ENCODE results near the gene FAS. TPM values are rescaled to one million over a fixed set of nuclear protein-coding genes. Genes with fewer than 3 reads are reported as not detected.

FAS gene
- total RNA-seq, 4 donors from 2014 or later = 9.0 to 58.5 (median 53.6) TPM

DNA sequence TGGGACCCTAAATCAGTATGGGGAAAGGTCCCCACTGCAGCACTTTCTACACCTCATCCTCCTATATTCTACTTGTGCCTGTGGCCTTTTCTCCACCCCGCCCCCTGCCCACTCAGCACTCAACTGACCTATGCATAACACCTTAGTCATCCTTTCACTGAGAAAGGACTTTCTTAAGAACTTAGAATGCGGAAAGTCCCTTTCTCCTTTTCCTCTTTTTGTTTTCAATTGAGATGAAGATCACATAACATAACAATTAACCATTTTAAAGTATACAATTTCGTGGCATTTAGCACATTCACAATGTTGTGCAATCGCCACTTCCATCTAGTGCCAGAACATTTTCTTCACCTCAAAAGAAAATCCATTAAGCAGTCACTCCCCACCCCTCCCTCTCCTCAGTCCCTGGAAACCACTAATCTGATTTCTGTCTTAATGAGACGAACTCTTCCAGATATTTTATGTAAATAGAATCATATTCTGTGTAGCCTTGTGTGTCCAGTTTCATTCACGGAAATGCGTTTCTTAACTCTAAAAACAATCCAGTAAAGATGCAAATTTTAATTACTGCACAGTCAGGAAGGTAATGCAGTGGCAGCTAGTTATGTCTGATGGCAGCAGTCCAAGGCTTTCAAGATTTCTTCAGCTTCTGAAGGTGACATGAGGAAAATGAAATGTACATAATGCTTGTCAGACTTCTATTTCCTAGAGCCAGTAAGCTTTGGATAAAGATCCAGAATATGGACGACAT lies 41.7 kb downstream of the FAS start:
- Histone ChIP-seq H3K27ac (no peak overlapping the region), H3K4me3 (no peak overlapping the region), H3K4me1 (peaks cover 0 to 14% (median 3%) of the 10 kb centered on the region in 4 donors), H3K27me3 (no peaks in the 10 kb centered on the region), H3K36me3 (no peaks in the 10 kb centered on the region), H3K9me3 (no peaks in the 10 kb centered on the region)
- no peak for DNase-seq
- WGBS, 2 donors (ENCODE audit: low coverage in 1 of 2) = 30 to 34% methylated on average over 7 to 8 of the region's 8 CpGs
- intact Hi-C loops (cut with DNase I; ENCODE audit: low total_unique reads) (loop anchor here (5.0 kb wide), 1 partner anchor 175 kb away; the partner anchor contains the start of gene CH25H), in situ Hi-C loops (cut with MboI; ENCODE audit: low pct_ligation_motif_present in 1 of 4, low pct_unique_long_range_greater_than_20kb in 1 of 4, low sequenced_read_pairs in 3 of 4) (loop anchor here (5.0 to 10.0 kb wide), 2 partner anchors 180 to 182 kb away; no protein-coding TSS in a partner anchor)
- TF ChIP-seq POLR2AphosphoS5 (IDR thresholded peaks at IDR 0.05) = no peak
- TF ChIP-seq, protein P1, sequence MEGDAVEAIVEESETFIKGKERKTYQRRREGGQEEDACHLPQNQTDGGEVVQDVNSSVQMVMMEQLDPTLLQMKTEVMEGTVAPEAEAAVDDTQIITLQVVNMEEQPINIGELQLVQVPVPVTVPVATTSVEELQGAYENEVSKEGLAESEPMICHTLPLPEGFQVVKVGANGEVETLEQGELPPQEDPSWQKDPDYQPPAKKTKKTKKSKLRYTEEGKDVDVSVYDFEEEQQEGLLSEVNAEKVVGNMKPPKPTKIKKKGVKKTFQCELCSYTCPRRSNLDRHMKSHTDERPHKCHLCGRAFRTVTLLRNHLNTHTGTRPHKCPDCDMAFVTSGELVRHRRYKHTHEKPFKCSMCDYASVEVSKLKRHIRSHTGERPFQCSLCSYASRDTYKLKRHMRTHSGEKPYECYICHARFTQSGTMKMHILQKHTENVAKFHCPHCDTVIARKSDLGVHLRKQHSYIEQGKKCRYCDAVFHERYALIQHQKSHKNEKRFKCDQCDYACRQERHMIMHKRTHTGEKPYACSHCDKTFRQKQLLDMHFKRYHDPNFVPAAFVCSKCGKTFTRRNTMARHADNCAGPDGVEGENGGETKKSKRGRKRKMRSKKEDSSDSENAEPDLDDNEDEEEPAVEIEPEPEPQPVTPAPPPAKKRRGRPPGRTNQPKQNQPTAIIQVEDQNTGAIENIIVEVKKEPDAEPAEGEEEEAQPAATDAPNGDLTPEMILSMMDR (IDR thresholded peaks at IDR 0.05) = no peak
- no peak for TF ChIP-seq EP300 (IDR thresholded peaks at IDR 0.05; ENCODE audit: low read depth)

DNA sequence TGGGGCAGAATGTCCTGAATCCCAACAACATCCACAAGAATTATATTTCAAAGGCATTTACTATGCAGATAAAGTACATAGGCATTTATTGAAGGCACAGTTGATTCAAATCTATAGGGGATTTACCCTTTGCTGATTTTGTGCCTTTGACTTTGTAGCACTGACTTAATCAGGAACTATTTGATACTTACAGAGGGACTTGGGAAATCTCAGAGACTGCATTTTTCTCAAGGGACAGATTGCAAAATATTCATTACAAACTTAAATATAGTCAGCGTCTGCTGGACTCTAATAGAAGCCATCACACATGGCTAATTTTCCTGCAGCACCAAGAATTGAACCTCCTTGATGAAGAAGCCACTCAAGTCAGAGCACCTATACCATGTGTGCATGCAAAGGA lies 44.9 kb downstream of the FAS start:
- DNase-seq = no peak
- Histone ChIP-seq H3K36me3 (no peaks in the 10 kb centered on the region), H3K4me3 (no peak overlapping the region), H3K4me1 (peaks cover 0 to 14% (median 3%) of the 10 kb centered on the region in 4 donors), H3K27ac (no peak overlapping the region), H3K27me3 (no peaks in the 10 kb centered on the region), H3K9me3 (no peaks in the 10 kb centered on the region)
- TF ChIP-seq EP300 (IDR thresholded peaks at IDR 0.05; ENCODE audit: low read depth) = no peak
- intact Hi-C loops (cut with DNase I; ENCODE audit: low total_unique reads) = loop anchor here (5.0 kb wide), 1 partner anchor 917 kb away; no protein-coding TSS in a partner anchor
- 56 to 72% methylated on average over 1 of the region's 1 CpG for WGBS, 2 donors (ENCODE audit: low coverage in 1 of 2)
- in situ Hi-C loops (cut with MboI; ENCODE audit: low pct_ligation_motif_present in 1 of 4, low pct_unique_long_range_greater_than_20kb in 1 of 4, low sequenced_read_pairs in 3 of 4) = loop anchor here in 2 of 4 donors (10.0 kb wide), 1 partner anchor 179 kb away; no protein-coding TSS in a partner anchor

DNA sequence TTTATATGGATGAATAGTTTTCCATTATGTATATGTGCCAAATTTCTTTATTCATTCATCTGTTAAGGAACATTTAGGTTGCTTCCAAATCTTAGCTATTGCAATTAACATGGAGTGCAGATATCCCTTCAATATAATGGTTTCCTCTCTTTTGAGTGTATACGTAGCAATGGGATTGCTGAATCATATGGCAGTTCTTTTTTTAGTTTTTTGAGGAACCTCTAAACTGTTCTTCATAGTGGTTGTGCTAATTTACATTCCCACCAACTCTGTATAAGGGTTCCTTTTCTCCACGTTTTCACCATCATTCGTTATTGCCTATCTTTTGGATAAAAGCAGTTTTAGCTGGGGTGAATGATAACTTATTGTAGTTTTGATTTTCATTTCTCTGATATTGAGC lies 46.5 kb downstream of the FAS start:
- no peak for DNase-seq
- H3K27me3 ChIP-seq = no peaks in the 10 kb centered on the region
- H3K9me3 ChIP-seq = no peaks in the 10 kb centered on the region
- H3K4me1 ChIP-seq = peaks cover 0 to 8% (median 2%) of the 10 kb centered on the region in 4 donors
- no peak overlapping the region for H3K27ac ChIP-seq
- no peak for TF ChIP-seq POLR2AphosphoS5 (IDR thresholded peaks at IDR 0.05)
- TF ChIP-seq, protein P1 (IDR thresholded peaks at IDR 0.05) = no peak
- no peak for TF ChIP-seq EP300 (IDR thresholded peaks at IDR 0.05; ENCODE audit: low read depth)
- no peak for TF ChIP-seq POLR2A (IDR thresholded peaks at IDR 0.05)
- WGBS, 2 donors (ENCODE audit: low coverage in 1 of 2) = 79% methylated on average over 2 to 3 of the region's 3 CpGs
- intact Hi-C loops (cut with DNase I; ENCODE audit: low total_unique reads) = loop anchor here (5.0 kb wide), 1 partner anchor 915 kb away; no protein-coding TSS in a partner anchor
- no peak overlapping the region for H3K4me3 ChIP-seq
- in situ Hi-C loops (cut with MboI; ENCODE audit: low pct_ligation_motif_present in 1 of 4, low pct_unique_long_range_greater_than_20kb in 1 of 4, low sequenced_read_pairs in 3 of 4) = loop anchor here in 2 of 4 donors (10.0 kb wide), 1 partner anchor 178 kb away; no protein-coding TSS in a partner anchor
- H3K36me3 ChIP-seq = no peaks in the 10 kb centered on the region

DNA sequence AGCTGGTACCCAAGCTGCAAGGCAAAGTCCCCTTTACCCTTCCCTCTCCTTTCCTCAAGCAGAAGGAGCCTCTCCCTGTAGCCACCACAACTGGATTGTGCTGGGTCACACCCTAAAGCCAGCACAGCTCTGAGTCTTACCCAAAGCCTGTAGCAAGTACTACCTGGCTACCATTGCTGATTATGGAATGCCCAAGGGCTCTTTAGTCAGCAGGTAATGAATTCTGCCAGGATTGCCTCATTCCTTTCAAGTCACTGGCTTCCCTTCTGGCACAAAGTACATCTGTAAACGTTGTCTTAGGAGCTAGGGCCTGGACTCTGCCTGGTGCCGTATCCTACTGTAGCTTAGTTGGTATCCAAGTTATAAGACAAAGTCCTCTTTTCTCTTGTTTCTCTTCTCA lies 52.0 kb downstream of the FAS start:
- Histone ChIP-seq H3K4me3 (no peak overlapping the region), H3K36me3 (no peaks in the 10 kb centered on the region), H3K27me3 (no peaks in the 10 kb centered on the region), H3K4me1 (no peaks in the 10 kb centered on the region), H3K27ac (no peak overlapping the region), H3K9me3 (no peaks in the 10 kb centered on the region)
- 66% methylated on average over 2 of the region's 2 CpGs; no CpG with 5 or more reads in 1 of the 2 donors for WGBS, 2 donors (ENCODE audit: low coverage in 1 of 2)
- intact Hi-C loops (cut with DNase I; ENCODE audit: low total_unique reads) = no loop called here
- in situ Hi-C loops (cut with MboI; ENCODE audit: low pct_ligation_motif_present in 1 of 4, low pct_unique_long_range_greater_than_20kb in 1 of 4, low sequenced_read_pairs in 3 of 4) = no loop called here
- DNase-seq = no peak
- TF ChIP-seq EP300 (IDR thresholded peaks at IDR 0.05; ENCODE audit: low read depth) (no peak), POLR2A (IDR thresholded peaks at IDR 0.05) (no peak), POLR2AphosphoS5 (IDR thresholded peaks at IDR 0.05) (no peak)
- TF ChIP-seq, protein P1 (IDR thresholded peaks at IDR 0.05) = no peak

Measured in transverse colon (tissue), 4 donors.